Measurements from ENCODE around the gene GPR139.

Gene GPR139

GRCh38 chr16:20051611-20052010, 22.1 kb downstream of the GPR139 start:
- no peak for DNase-seq

GRCh38 chr16:20051147-20051546, 22.5 kb downstream of the GPR139 start:
- no peak for DNase-seq

- no peak for DNase-seq
Measured at GRCh38 chr16:20049831-20050230, 23.9 kb downstream of the GPR139 start.

- DNase-seq = no peak
Measured at GRCh38 chr16:20045886-20046285, 27.8 kb downstream of the GPR139 start.

- no peak for DNase-seq
Measured at GRCh38 chr16:20042848-20043247, 30.8 kb downstream of the GPR139 start.

- no peak for DNase-seq
Measured at GRCh38 chr16:20041924-20042596, 31.6 kb downstream of the GPR139 start.

GRCh38 chr16:20040011-20040410, 33.7 kb downstream of the GPR139 start:
- DNase-seq = no peak

- no peak for DNase-seq
Measured at GRCh38 chr16:20029611-20030010, 44.1 kb downstream of the GPR139 start.

GRCh38 chr16:20026361-20027072, 47.2 kb downstream of the GPR139 start:
- DNase-seq = no peak

GRCh38 chr16:20023190-20023589, 50.5 kb downstream of the GPR139 start:
- DNase-seq = no peak

- DNase-seq = no peak
Measured at GRCh38 chr16:20020976-20021375, 52.7 kb downstream of the GPR139 start.

- DNase-seq = no peak
Measured at GRCh38 chr16:20020083-20020482, 53.6 kb downstream of the GPR139 start.

GRCh38 chr16:20016234-20016633, 57.5 kb downstream of the GPR139 start:
- DNase-seq = no peak

- no peak for DNase-seq
Measured at GRCh38 chr16:20004931-20005330, 68.8 kb downstream of the GPR139 start.

GRCh38 chr16:20002936-20003335, 70.8 kb downstream of the GPR139 start:
- no peak for DNase-seq

GRCh38 chr16:20001856-20002707, 71.6 kb downstream of the GPR139 start:
- no peak for DNase-seq

- no peak for DNase-seq
Measured at GRCh38 chr16:19997734-19998133, 76.0 kb downstream of the GPR139 start.

- no peak for DNase-seq
Measured at GRCh38 chr16:19997264-19997663, 76.4 kb downstream of the GPR139 start.

- no peak for DNase-seq
Measured at GRCh38 chr16:19994466-19995170, 79.1 kb downstream of the GPR139 start.

- no peak for DNase-seq
Measured at GRCh38 chr16:19991614-19992013, 82.1 kb downstream of the GPR139 start.

- no peak for DNase-seq
Measured at GRCh38 chr16:19984135-19984534, 89.6 kb downstream of the GPR139 start.

Measured in activated CD8-positive, alpha-beta memory T cell treated with anti-CD3 and anti-CD28 coated beads for 24 hours (primary cell).